ENCODE measurements around the gene BCAS1.

The BCAS1 gene

DNA sequence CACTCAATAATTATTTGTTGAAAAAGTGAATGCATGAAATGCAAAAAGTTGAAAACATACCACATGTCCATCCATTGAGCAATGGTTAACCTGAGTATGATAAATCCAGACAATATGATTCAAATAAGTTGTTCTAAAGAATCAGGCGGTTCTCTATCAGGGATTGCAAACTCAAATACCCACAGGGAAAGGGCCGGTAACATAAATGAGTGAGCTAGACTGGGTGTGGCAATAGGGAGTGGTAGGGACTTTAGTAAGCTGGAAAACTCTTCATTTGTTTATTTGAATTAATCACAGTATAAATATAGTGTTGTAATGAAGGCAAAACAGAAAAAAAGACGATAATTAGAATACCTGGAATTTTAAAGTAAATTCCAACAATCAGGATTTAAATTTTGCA is 106.3 kb downstream of the BCAS1 start:
- no peak for DNase-seq (ENCODE audit: low read depth in 2 of 3, low spot score in 2 of 3)

DNA sequence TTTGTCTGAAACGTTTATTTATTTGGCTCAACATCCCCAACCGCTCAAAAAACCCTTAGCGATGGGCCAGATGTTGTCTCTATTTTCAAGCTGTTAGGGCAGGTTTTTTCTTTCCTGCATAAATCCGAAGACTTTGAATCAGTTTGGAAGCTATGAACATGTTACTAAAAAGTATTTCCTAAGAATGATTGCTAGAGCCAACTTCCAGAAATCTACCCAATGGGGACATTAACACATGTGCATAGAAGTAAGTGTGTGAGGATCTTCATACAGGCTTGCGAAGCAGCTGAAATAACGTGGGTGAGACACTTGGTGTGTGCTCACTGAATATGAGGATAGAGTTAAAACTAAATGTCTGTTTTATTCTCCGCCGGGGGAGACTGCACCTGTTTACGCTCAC is 106.8 kb downstream of the BCAS1 start:
- no peak for DNase-seq (ENCODE audit: low read depth in 2 of 3, low spot score in 2 of 3)

GRCh38 chr20:53962388-53962787 is 108.0 kb downstream of the BCAS1 start:
- DNase-seq (ENCODE audit: low read depth in 2 of 3, low spot score in 2 of 3) = no peak

DNA sequence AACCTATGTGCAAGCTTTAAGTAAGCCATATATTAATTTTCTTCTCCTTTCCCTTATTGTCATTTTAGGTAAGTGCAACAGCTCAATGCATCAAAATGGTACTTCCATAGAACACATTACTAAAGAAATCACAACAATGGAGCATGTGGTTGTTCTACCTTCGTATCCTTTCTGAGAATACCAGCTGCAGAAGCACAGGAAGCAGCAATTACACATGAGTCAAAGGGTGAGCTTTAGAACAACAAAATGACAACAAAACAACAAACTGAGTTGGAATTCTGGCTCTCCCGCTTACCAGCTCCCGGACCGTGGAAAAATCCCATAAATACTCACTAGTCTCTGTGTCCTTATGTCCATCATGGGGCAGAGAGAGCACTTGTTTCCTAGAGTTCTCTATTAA is 108.9 kb downstream of the BCAS1 start:
- DNase-seq (ENCODE audit: low read depth in 2 of 3, low spot score in 2 of 3) = no peak

- DNase-seq (ENCODE audit: low read depth in 2 of 3, low spot score in 2 of 3) = no peak
Observed at GRCh38 chr20:53960579-53961272, 109.7 kb downstream of the BCAS1 start.

GRCh38 chr20:53959911-53960578 is 110.3 kb downstream of the BCAS1 start:
- no peak for DNase-seq (ENCODE audit: low read depth in 2 of 3, low spot score in 2 of 3)

DNA sequence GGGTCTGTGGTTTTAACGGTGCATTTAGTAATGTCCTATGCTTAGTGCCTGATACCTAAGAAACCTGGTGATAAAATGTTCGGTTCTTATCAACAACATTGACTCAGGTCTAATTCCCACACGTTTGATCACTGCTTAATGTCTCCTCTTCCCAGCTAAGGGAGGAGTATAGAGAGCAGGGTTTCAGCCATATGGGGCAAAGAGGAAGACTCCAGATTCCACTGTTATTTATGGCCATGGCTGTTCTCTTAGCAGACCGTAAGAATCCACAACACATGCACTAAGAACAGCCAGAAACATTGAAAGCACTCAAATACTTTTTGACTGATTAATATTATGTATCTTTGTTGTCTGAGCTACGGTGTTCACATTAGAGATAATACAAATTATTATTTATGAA is 112.1 kb downstream of the BCAS1 start:
- no peak for DNase-seq (ENCODE audit: low read depth in 2 of 3, low spot score in 2 of 3)

- no peak for DNase-seq (ENCODE audit: low read depth in 2 of 3, low spot score in 2 of 3)
Observed at GRCh38 chr20:53957451-53958172, 112.8 kb downstream of the BCAS1 start.

GRCh38 chr20:53956013-53956715 is 114.2 kb downstream of the BCAS1 start:
- DNase-seq (ENCODE audit: low read depth in 2 of 3, low spot score in 2 of 3) = no peak

DNA sequence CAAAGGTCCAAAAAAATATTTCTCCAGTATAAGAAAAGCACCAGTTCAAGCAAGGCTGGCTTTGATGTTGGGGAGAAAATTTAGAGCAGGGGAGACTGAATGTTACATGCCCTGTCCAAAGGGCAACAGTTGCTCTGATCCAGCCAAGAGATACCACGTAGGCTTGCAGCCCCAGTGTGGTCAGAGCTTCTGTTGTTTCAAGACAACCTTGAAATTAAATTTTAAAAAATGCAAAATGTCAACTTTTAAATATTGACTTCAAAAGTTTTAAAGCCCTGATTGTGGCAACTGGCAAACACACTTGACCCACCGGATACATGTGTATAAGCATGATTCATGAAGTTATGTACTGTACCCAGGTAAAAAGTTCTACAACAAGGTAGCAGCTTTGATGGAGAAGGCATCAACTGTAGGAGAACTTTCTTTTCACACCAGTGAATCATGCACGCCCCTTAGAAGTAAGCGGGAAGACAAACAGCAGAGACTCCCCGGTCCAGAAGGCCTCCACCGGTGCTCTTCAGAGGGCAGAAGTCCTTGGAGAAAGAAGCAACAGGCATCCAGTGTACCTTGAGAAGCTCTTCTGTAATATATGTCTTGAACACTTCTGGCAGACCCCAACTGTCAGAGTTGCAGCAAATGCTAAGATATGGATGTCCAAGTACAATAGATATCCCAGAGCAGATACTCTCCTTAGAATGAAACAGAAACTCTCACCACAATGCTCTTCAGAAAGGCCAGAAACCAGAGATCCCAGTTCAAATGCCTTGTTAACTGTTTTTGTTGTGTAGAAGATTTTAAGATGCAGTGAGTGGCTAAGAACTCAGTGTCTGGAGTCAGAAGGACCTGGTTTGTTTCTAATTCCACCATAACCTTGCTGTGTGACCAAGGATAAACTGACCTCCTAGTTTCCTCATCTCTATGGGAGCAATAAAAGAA is 115.4 kb downstream of the BCAS1 start:
- DNase-seq (ENCODE audit: low read depth in 2 of 3, low spot score in 2 of 3) = no peak

- no peak for DNase-seq (ENCODE audit: low read depth in 2 of 3, low spot score in 2 of 3)
Observed at GRCh38 chr20:53952528-53953096, 117.8 kb downstream of the BCAS1 start.

- DNase-seq (ENCODE audit: low read depth in 2 of 3, low spot score in 2 of 3) = no peak
Observed at GRCh38 chr20:53950578-53950977, 119.8 kb downstream of the BCAS1 start.

- DNase-seq (ENCODE audit: low read depth in 2 of 3, low spot score in 2 of 3) = no peak
Observed at GRCh38 chr20:53950031-53950430, 120.4 kb downstream of the BCAS1 start.

DNA sequence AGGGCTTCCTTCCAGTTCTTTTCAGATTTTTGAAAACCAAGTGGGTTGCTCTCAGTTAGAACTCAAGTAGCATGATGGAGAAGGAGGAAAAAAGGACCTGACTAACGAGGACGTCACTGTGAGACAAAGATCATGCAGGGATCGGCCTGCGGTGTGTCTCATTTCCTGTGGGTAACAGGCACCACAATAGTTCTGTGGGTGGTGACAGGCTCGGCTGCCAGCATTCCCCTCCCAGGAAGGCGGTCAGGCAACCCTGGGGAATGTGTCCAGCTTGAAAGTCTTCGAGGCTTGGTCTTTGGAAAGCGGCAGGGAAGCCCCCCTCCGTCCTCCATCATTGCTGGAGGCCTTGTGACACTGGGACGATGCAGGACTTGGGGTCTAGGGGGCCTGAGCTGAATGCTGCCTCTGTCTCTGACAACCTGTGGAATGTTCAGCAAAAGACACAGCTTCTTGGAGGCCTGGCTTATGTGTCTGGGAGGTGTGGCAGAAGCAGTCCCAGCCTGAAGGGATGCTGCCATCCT is 121.0 kb downstream of the BCAS1 start:
- peak in 2 of 3 experiments; percentile 52 to 56 for DNase-seq (ENCODE audit: low read depth in 2 of 3, low spot score in 2 of 3)

DNA sequence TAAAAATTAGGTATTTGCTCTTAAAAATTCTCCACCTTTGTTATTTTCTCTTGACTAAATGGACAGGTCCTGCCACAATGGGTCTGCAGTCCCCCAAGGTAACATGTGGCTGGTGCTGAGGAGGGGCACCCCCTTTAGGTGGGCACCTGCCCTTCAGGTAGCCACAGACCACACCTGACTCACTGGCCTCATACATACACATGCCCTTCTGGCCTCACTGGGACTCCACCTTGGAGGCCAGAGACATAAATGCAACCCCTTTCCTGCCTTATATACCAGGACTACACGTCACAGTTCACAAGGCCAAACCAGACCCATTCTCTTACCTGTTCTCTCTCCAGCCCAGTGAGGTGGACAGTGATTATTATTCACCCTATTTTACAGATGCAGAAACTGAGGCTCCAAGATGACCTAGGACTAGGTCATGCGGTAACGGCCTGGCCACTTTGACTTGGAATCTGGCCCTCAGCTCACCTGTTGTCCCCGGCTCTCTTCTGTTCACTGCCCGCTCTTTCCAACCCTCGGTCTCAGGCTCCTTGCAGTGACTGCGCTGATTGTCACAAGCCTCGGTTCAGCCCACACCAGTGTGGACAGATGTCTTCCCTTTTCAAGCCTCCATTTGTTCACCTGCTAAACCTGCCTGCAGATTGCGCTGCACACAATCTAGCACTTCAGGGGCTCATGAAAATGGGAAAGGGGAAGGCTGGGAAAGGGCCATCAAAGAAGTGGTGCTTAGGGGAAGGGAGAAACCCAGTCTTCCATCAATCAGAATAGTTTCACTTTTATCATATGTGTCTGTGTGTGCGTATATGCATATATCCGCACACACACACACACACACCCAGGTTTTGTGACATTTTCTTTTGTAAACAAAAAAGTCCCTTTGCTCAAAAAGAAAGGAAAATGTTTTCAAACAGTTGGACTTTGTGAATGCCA is 121.7 kb downstream of the BCAS1 start:
- DNase-seq (ENCODE audit: low read depth in 2 of 3, low spot score in 2 of 3) = no peak

DNA sequence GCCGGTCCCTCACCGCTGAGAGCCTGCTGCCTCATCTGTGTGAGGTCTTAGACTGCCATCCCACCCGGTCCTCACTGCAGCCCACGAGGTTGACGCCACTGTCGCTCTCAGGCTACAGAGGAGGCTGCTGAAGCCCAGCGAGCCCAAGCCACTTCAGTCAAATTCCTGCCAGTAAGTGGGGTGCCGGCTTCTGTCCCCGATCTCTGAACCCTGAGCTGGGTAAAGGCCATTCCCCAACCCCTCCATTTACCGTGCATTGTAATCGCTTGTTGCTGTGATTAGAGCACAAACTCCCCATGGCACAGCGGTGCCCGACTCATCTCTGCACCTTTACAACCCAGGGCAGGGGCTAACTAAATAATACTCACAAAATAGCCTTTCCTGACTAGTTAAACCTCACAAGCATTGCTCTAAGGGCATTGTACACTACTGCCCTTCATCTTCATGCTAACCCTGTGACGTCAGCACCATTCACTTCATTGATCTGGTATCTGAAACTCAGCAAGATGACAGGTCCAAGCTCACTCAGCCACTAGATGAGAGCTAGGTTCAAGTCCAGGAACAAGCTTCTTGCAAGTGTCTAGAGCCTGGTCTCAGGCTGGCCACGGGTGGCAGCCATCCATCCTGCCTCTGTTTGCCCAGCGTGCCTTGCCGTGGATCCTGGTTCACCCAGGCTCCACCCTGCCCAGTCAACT is 122.7 kb downstream of the BCAS1 start:
- no peak for DNase-seq (ENCODE audit: low read depth in 2 of 3, low spot score in 2 of 3)

- no peak for DNase-seq (ENCODE audit: low read depth in 2 of 3, low spot score in 2 of 3)
Observed at GRCh38 chr20:53946106-53946505, 124.3 kb downstream of the BCAS1 start.

DNA sequence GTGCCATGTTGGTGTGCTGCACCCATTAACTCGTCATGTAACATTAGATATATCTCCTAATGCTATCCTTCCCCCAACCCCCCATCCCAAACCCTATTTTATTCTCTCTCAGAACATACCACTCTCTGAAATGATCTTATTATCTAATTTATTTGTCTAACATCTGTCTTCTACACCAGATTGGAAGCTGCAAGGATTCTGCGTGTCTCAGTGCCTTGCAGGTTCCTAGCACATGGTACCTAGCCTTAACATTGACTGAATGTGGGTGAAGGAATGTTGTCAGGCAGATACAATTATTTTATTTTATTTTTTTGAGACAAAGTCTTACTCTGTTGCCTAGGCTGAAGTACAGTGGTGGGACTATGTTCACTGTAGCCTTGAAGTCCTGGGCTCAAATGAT is 124.9 kb downstream of the BCAS1 start:
- DNase-seq (ENCODE audit: low read depth in 2 of 3, low spot score in 2 of 3) = no peak
